ENCODE data around the gene PTGER2. TPM values are rescaled to one million over a fixed set of nuclear protein-coding genes. Genes with fewer than 3 reads are reported as not detected.

PTGER2 gene
- total and polyA plus RNA-seq, 2 donors (not counting 1 experiment from before 2014, with no cell fraction given) = 15.9 to 38.8 TPM

GRCh38 chr14:52269100-52269499, 45.0 kb upstream of the PTGER2 start:
- Histone ChIP-seq H3K4me3 (replicated peaks in 1 of 4; ENCODE audit: control extremely low read depth in 1 of 4, insufficient read depth in 1 of 4, low read depth in 3 of 4, low read length in 4 of 4) (peak overlapping the region; percentile 10 to 35 (median 17)), H2AFZ (ENCODE audit: low read length) (no peak overlapping the region), H3K4me2 (ENCODE audit: extremely low read depth, insufficient read depth, low read length) (peak overlapping the region; percentile 21), H3K27ac (ENCODE audit: insufficient read depth, low read length) (no peak overlapping the region), H3K9me3 (ENCODE audit: control insufficient read depth, insufficient read depth, low read depth, low read length) (no peaks in the 10 kb centered on the region), H3K9ac (ENCODE audit: insufficient read depth, low read length) (no peak overlapping the region), H4K20me1 (ENCODE audit: control insufficient read depth, extremely low read depth, insufficient read depth, low read length) (no peaks in the 10 kb centered on the region), H3K36me3 (ENCODE audit: control insufficient read depth, insufficient read depth, low read length) (no peaks in the 10 kb centered on the region), H3K4me1 (ENCODE audit: control insufficient read depth, extremely low read depth, insufficient read depth, low read length) (peaks cover 4% of the 10 kb centered on the region), H3K79me2 (ENCODE audit: control insufficient read depth, insufficient read depth, low read length) (no peaks in the 10 kb centered on the region), H3K27me3 (ENCODE audit: control insufficient read depth, insufficient read depth, low read length) (peaks cover 29% of the 10 kb centered on the region)
- no peak for TF ChIP-seq EZH2 (IDR thresholded peaks at IDR 0.05; ENCODE audit: low read length, missing control alignments)
- no peak for TF ChIP-seq CTCF (conservative IDR thresholded peaks at IDR 0.05 in 1 of 2, IDR thresholded peaks at IDR 0.05 in 1 of 2; ENCODE audit: low read depth in 1 of 2, low read length in 2 of 2)
- no peak for DNase-seq (ENCODE audit: low read depth in 2 of 2)

DNA sequence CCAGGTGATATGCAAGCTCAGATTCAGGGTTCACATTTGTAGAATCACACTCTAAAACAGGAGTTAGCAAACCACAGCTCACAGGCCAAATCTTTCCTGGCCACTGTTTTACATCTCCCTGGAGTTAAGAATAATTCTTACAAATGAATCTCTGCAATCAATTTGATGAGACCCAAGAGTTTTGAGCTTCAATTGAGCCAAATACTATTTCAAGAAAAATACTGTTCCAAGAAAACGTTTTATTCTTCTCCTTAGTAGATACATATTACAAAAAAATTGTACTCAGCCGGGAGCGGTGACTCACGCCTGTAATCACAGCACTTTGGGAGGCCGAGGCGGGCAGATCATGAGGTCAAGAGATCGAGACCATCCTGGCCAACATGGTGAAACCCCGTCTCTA, 44.1 kb upstream of the PTGER2 start:
- no peak overlapping the region for H3K4me2 ChIP-seq (ENCODE audit: extremely low read depth, insufficient read depth, low read length)
- no peak overlapping the region for H2AFZ ChIP-seq (ENCODE audit: low read length)
- no peak overlapping the region for H3K9ac ChIP-seq (ENCODE audit: insufficient read depth, low read length)
- TF ChIP-seq CTCF (conservative IDR thresholded peaks at IDR 0.05 in 1 of 2, IDR thresholded peaks at IDR 0.05 in 1 of 2; ENCODE audit: low read depth in 1 of 2, low read length in 2 of 2) = no peak
- TF ChIP-seq EZH2 (IDR thresholded peaks at IDR 0.05; ENCODE audit: low read length, missing control alignments) = no peak
- H4K20me1 ChIP-seq (ENCODE audit: control insufficient read depth, extremely low read depth, insufficient read depth, low read length) = no peaks in the 10 kb centered on the region
- no peaks in the 10 kb centered on the region for H3K36me3 ChIP-seq (ENCODE audit: control insufficient read depth, insufficient read depth, low read length)
- no peak overlapping the region for H3K4me3 ChIP-seq (replicated peaks in 1 of 4; ENCODE audit: control extremely low read depth in 1 of 4, insufficient read depth in 1 of 4, low read depth in 3 of 4, low read length in 4 of 4)
- H3K27me3 ChIP-seq (ENCODE audit: control insufficient read depth, insufficient read depth, low read length) = peaks cover 29% of the 10 kb centered on the region
- no peak overlapping the region for H3K27ac ChIP-seq (ENCODE audit: insufficient read depth, low read length)
- H3K4me1 ChIP-seq (ENCODE audit: control insufficient read depth, extremely low read depth, insufficient read depth, low read length) = peaks cover 4% of the 10 kb centered on the region
- H3K9me3 ChIP-seq (ENCODE audit: control insufficient read depth, insufficient read depth, low read depth, low read length) = no peaks in the 10 kb centered on the region
- no peaks in the 10 kb centered on the region for H3K79me2 ChIP-seq (ENCODE audit: control insufficient read depth, insufficient read depth, low read length)
- no peak for DNase-seq (ENCODE audit: low read depth in 2 of 2)

GRCh38 chr14:52271538-52271937, 42.6 kb upstream of the PTGER2 start:
- TF ChIP-seq CTCF (conservative IDR thresholded peaks at IDR 0.05 in 1 of 2, IDR thresholded peaks at IDR 0.05 in 1 of 2; ENCODE audit: low read depth in 1 of 2, low read length in 2 of 2) = no peak
- no peaks in the 10 kb centered on the region for H3K79me2 ChIP-seq (ENCODE audit: control insufficient read depth, insufficient read depth, low read length)
- no peaks in the 10 kb centered on the region for H3K36me3 ChIP-seq (ENCODE audit: control insufficient read depth, insufficient read depth, low read length)
- peak in 1 of 2 donors; percentile 7 for DNase-seq (ENCODE audit: low read depth in 2 of 2)
- peaks cover 27% of the 10 kb centered on the region for H3K27me3 ChIP-seq (ENCODE audit: control insufficient read depth, insufficient read depth, low read length)
- peaks cover 4% of the 10 kb centered on the region for H3K4me1 ChIP-seq (ENCODE audit: control insufficient read depth, extremely low read depth, insufficient read depth, low read length)
- no peak overlapping the region for H3K9ac ChIP-seq (ENCODE audit: insufficient read depth, low read length)
- no peaks in the 10 kb centered on the region for H4K20me1 ChIP-seq (ENCODE audit: control insufficient read depth, extremely low read depth, insufficient read depth, low read length)
- no peak overlapping the region for H3K27ac ChIP-seq (ENCODE audit: insufficient read depth, low read length)
- H3K4me3 ChIP-seq (replicated peaks in 1 of 4; ENCODE audit: control extremely low read depth in 1 of 4, insufficient read depth in 1 of 4, low read depth in 3 of 4, low read length in 4 of 4) = no peak overlapping the region
- H2AFZ ChIP-seq (ENCODE audit: low read length) = no peak overlapping the region
- H3K4me2 ChIP-seq (ENCODE audit: extremely low read depth, insufficient read depth, low read length) = no peak overlapping the region
- H3K9me3 ChIP-seq (ENCODE audit: control insufficient read depth, insufficient read depth, low read depth, low read length) = no peaks in the 10 kb centered on the region
